ENCODE data around the gene CCL1. TPM values are rescaled to one million over a fixed set of nuclear protein-coding genes. Genes with fewer than 3 reads are reported as not detected.

Gene CCL1
- total RNA-seq: not detected
- not detected for polyA plus RNA-seq

- no peak for DNase-seq (ENCODE audit: extremely low spot score)
- no peak within 1 kb of the TSS for H3K4me3 ChIP-seq (ENCODE audit: low read depth, low read length)
- H3K36me3 ChIP-seq (ENCODE audit: insufficient read depth): no peaks in the 10 kb centered on the region
- H3K27ac ChIP-seq (ENCODE audit: low read depth): no peak within 1 kb of the TSS
- no peaks in the 10 kb centered on the region for H3K4me1 ChIP-seq (ENCODE audit: insufficient read depth)
- WGBS: 45% methylated on average over 5 of the region's 5 CpGs
Measured at GRCh38 chr17:34363183-34363661, at the start of gene CCL1. CCL1 (minus strand) TSS chr17:34363233; CDS start chr17:34363161, 72 bp downstream.

GRCh38 chr17:34412534-34412933 is 49.5 kb upstream of the CCL1 start:
- no peaks in the 10 kb centered on the region for H3K36me3 ChIP-seq (ENCODE audit: insufficient read depth)
- H3K4me3 ChIP-seq (ENCODE audit: low read depth, low read length): no peak overlapping the region
- H3K27ac ChIP-seq (ENCODE audit: low read depth): no peak overlapping the region
- DNase-seq (ENCODE audit: extremely low spot score): no peak
- no peaks in the 10 kb centered on the region for H3K4me1 ChIP-seq (ENCODE audit: insufficient read depth)
- WGBS: 11% methylated on average over 7 of the region's 7 CpGs

GRCh38 chr17:34411646-34412421 is 48.8 kb upstream of the CCL1 start:
- H3K27ac ChIP-seq (ENCODE audit: low read depth): no peak overlapping the region
- no peak for DNase-seq (ENCODE audit: extremely low spot score)
- no peaks in the 10 kb centered on the region for H3K4me1 ChIP-seq (ENCODE audit: insufficient read depth)
- no peaks in the 10 kb centered on the region for H3K36me3 ChIP-seq (ENCODE audit: insufficient read depth)
- WGBS: 57% methylated on average over 5 of the region's 5 CpGs
- no peak overlapping the region for H3K4me3 ChIP-seq (ENCODE audit: low read depth, low read length)

GRCh38 chr17:34409352-34409751 is 46.3 kb upstream of the CCL1 start:
- H3K4me1 ChIP-seq (ENCODE audit: insufficient read depth): no peaks in the 10 kb centered on the region
- DNase-seq (ENCODE audit: extremely low spot score): no peak
- H3K4me3 ChIP-seq (ENCODE audit: low read depth, low read length): no peak overlapping the region
- 81% methylated on average over 4 of the region's 4 CpGs for WGBS
- no peak overlapping the region for H3K27ac ChIP-seq (ENCODE audit: low read depth)
- no peaks in the 10 kb centered on the region for H3K36me3 ChIP-seq (ENCODE audit: insufficient read depth)

- Histone ChIP-seq H3K36me3 (ENCODE audit: insufficient read depth) (no peaks in the 10 kb centered on the region), H3K27ac (ENCODE audit: low read depth) (no peak overlapping the region), H3K4me1 (ENCODE audit: insufficient read depth) (no peaks in the 10 kb centered on the region), H3K4me3 (ENCODE audit: low read depth, low read length) (no peak overlapping the region)
- no peak for DNase-seq (ENCODE audit: extremely low spot score)
- WGBS: 82% methylated on average over 1 of the region's 1 CpG
Measured at GRCh38 chr17:34408439-34408838, 45.4 kb upstream of the CCL1 start.

- Histone ChIP-seq H3K27ac (ENCODE audit: low read depth) (no peak overlapping the region), H3K4me1 (ENCODE audit: insufficient read depth) (no peaks in the 10 kb centered on the region), H3K4me3 (ENCODE audit: low read depth, low read length) (no peak overlapping the region), H3K36me3 (ENCODE audit: insufficient read depth) (no peaks in the 10 kb centered on the region)
- DNase-seq (ENCODE audit: extremely low spot score): no peak
- WGBS: 78% methylated on average over 6 of the region's 6 CpGs
Measured at GRCh38 chr17:34406226-34406625, 43.2 kb upstream of the CCL1 start.

GRCh38 chr17:34403006-34403405 is 40.0 kb upstream of the CCL1 start:
- Histone ChIP-seq H3K4me1 (ENCODE audit: insufficient read depth) (no peaks in the 10 kb centered on the region), H3K4me3 (ENCODE audit: low read depth, low read length) (no peak overlapping the region), H3K36me3 (ENCODE audit: insufficient read depth) (no peaks in the 10 kb centered on the region), H3K27ac (ENCODE audit: low read depth) (no peak overlapping the region)
- no peak for DNase-seq (ENCODE audit: extremely low spot score)
- 54% methylated on average over 4 of the region's 4 CpGs for WGBS

- Histone ChIP-seq H3K36me3 (ENCODE audit: insufficient read depth) (no peaks in the 10 kb centered on the region), H3K27ac (ENCODE audit: low read depth) (no peak overlapping the region), H3K4me3 (ENCODE audit: low read depth, low read length) (no peak overlapping the region), H3K4me1 (ENCODE audit: insufficient read depth) (no peaks in the 10 kb centered on the region)
- WGBS: 66% methylated on average over 5 of the region's 5 CpGs
- DNase-seq (ENCODE audit: extremely low spot score): peak; percentile 18
Measured at GRCh38 chr17:34401165-34401564, 38.1 kb upstream of the CCL1 start.

GRCh38 chr17:34400301-34400931 is 37.4 kb upstream of the CCL1 start:
- WGBS: 65% methylated on average over 10 of the region's 10 CpGs
- H3K36me3 ChIP-seq (ENCODE audit: insufficient read depth): no peaks in the 10 kb centered on the region
- no peaks in the 10 kb centered on the region for H3K4me1 ChIP-seq (ENCODE audit: insufficient read depth)
- H3K4me3 ChIP-seq (ENCODE audit: low read depth, low read length): no peak overlapping the region
- no peak overlapping the region for H3K27ac ChIP-seq (ENCODE audit: low read depth)
- no peak for DNase-seq (ENCODE audit: extremely low spot score)

GRCh38 chr17:34399725-34400124 is 36.7 kb upstream of the CCL1 start:
- WGBS: 56% methylated on average over 1 of the region's 1 CpG

GRCh38 chr17:34398990-34399389 is 36.0 kb upstream of the CCL1 start:
- 45% methylated on average over 2 of the region's 2 CpGs for WGBS
- no peak for DNase-seq (ENCODE audit: extremely low spot score)
- H3K4me3 ChIP-seq (ENCODE audit: low read depth, low read length): no peak overlapping the region
- no peak overlapping the region for H3K27ac ChIP-seq (ENCODE audit: low read depth)
- H3K36me3 ChIP-seq (ENCODE audit: insufficient read depth): no peaks in the 10 kb centered on the region
- H3K4me1 ChIP-seq (ENCODE audit: insufficient read depth): no peaks in the 10 kb centered on the region

More at GRCh38 chr17:34399725-34400124, 36.7 kb upstream of the CCL1 start:
- DNase-seq (ENCODE audit: extremely low spot score): no peak
- Histone ChIP-seq H3K27ac (ENCODE audit: low read depth) (no peak overlapping the region), H3K4me3 (ENCODE audit: low read depth, low read length) (no peak overlapping the region), H3K4me1 (ENCODE audit: insufficient read depth) (no peaks in the 10 kb centered on the region), H3K36me3 (ENCODE audit: insufficient read depth) (no peaks in the 10 kb centered on the region)

- H3K4me1 ChIP-seq (ENCODE audit: insufficient read depth): no peaks in the 10 kb centered on the region
- H3K4me3 ChIP-seq (ENCODE audit: low read depth, low read length): no peak overlapping the region
- no peak for DNase-seq (ENCODE audit: extremely low spot score)
- no peak overlapping the region for H3K27ac ChIP-seq (ENCODE audit: low read depth)
- H3K36me3 ChIP-seq (ENCODE audit: insufficient read depth): no peaks in the 10 kb centered on the region
Measured at GRCh38 chr17:34397265-34397664, 34.2 kb upstream of the CCL1 start.

- Histone ChIP-seq H3K36me3 (ENCODE audit: insufficient read depth) (no peaks in the 10 kb centered on the region), H3K4me3 (ENCODE audit: low read depth, low read length) (no peak overlapping the region), H3K4me1 (ENCODE audit: insufficient read depth) (no peaks in the 10 kb centered on the region), H3K27ac (ENCODE audit: low read depth) (no peak overlapping the region)
- WGBS: 68% methylated on average over 3 of the region's 3 CpGs
- DNase-seq (ENCODE audit: extremely low spot score): no peak
Measured at GRCh38 chr17:34393401-34393800, 30.4 kb upstream of the CCL1 start.

GRCh38 chr17:34391241-34391640 is 28.2 kb upstream of the CCL1 start:
- no peaks in the 10 kb centered on the region for H3K4me1 ChIP-seq (ENCODE audit: insufficient read depth)
- H3K4me3 ChIP-seq (ENCODE audit: low read depth, low read length): no peak overlapping the region
- no peaks in the 10 kb centered on the region for H3K36me3 ChIP-seq (ENCODE audit: insufficient read depth)
- WGBS: 69% methylated on average over 2 of the region's 2 CpGs
- no peak for DNase-seq (ENCODE audit: extremely low spot score)
- H3K27ac ChIP-seq (ENCODE audit: low read depth): no peak overlapping the region
